Measurements from ENCODE around the gene SULT1E1. TPM values are rescaled to one million over a fixed set of nuclear protein-coding genes. Genes with fewer than 3 reads are reported as not detected.

SULT1E1 gene
- total RNA-seq, 1 donor from 2014 or later, result 1.4 TPM

- Mint-ChIP-seq H3K4me3 (ENCODE audit: unreplicated experiment) (no peak overlapping the region), H3K27me3 (ENCODE audit: low read depth) (no peaks in the 10 kb centered on the region), H3K27ac (ENCODE audit: unreplicated experiment) (no peak overlapping the region)
Observed at GRCh38 chr4:69836287-69836686, 23.7 kb downstream of the SULT1E1 start.

GRCh38 chr4:69835766-69836165, 24.2 kb downstream of the SULT1E1 start:
- H3K4me3 Mint-ChIP-seq (ENCODE audit: unreplicated experiment), result no peak overlapping the region
- H3K27me3 Mint-ChIP-seq (ENCODE audit: low read depth), result no peaks in the 10 kb centered on the region
- H3K27ac Mint-ChIP-seq (ENCODE audit: unreplicated experiment), result no peak overlapping the region
- no peaks in the 10 kb centered on the region for H3K9me3 Mint-ChIP-seq (ENCODE audit: low read depth)
- no peak for TF ChIP-seq CTCF (IDR thresholded peaks at IDR 0.05)
- H3K36me3 Mint-ChIP-seq (ENCODE audit: low read depth), result no peaks in the 10 kb centered on the region
- H3K4me1 Mint-ChIP-seq (ENCODE audit: low read depth), result no peaks in the 10 kb centered on the region
- DNase-seq (ENCODE audit: low spot score), result no peak

More at GRCh38 chr4:69836287-69836686, 23.7 kb downstream of the SULT1E1 start:
- H3K9me3 Mint-ChIP-seq (ENCODE audit: low read depth), result no peaks in the 10 kb centered on the region
- H3K4me1 Mint-ChIP-seq (ENCODE audit: low read depth), result no peaks in the 10 kb centered on the region
- no peaks in the 10 kb centered on the region for H3K36me3 Mint-ChIP-seq (ENCODE audit: low read depth)
- no peak for DNase-seq (ENCODE audit: low spot score)
- TF ChIP-seq CTCF (IDR thresholded peaks at IDR 0.05), result no peak

GRCh38 chr4:69833251-69833650, 26.7 kb downstream of the SULT1E1 start:
- TF ChIP-seq CTCF (IDR thresholded peaks at IDR 0.05), result no peak
- no peak for DNase-seq (ENCODE audit: low spot score)
- no peak overlapping the region for H3K4me3 Mint-ChIP-seq (ENCODE audit: unreplicated experiment)
- H3K9me3 Mint-ChIP-seq (ENCODE audit: low read depth), result no peaks in the 10 kb centered on the region
- H3K27ac Mint-ChIP-seq (ENCODE audit: unreplicated experiment), result no peak overlapping the region
- peaks cover 5% of the 10 kb centered on the region for H3K4me1 Mint-ChIP-seq (ENCODE audit: low read depth)
- H3K36me3 Mint-ChIP-seq (ENCODE audit: low read depth), result no peaks in the 10 kb centered on the region
- no peaks in the 10 kb centered on the region for H3K27me3 Mint-ChIP-seq (ENCODE audit: low read depth)

GRCh38 chr4:69832326-69833030, 27.5 kb downstream of the SULT1E1 start:
- Mint-ChIP-seq H3K36me3 (ENCODE audit: low read depth) (no peaks in the 10 kb centered on the region), H3K9me3 (ENCODE audit: low read depth) (no peaks in the 10 kb centered on the region), H3K4me1 (ENCODE audit: low read depth) (peaks cover 5% of the 10 kb centered on the region), H3K4me3 (ENCODE audit: unreplicated experiment) (no peak overlapping the region), H3K27me3 (ENCODE audit: low read depth) (no peaks in the 10 kb centered on the region), H3K27ac (ENCODE audit: unreplicated experiment) (no peak overlapping the region)
- no peak for TF ChIP-seq CTCF (IDR thresholded peaks at IDR 0.05)
- no peak for DNase-seq (ENCODE audit: low spot score)

- no peaks in the 10 kb centered on the region for H3K27me3 Mint-ChIP-seq (ENCODE audit: low read depth)
- no peak for TF ChIP-seq CTCF (IDR thresholded peaks at IDR 0.05)
- H3K4me1 Mint-ChIP-seq (ENCODE audit: low read depth), result peaks cover 5% of the 10 kb centered on the region
- no peak overlapping the region for H3K27ac Mint-ChIP-seq (ENCODE audit: unreplicated experiment)
- no peak for DNase-seq (ENCODE audit: low spot score)
- H3K9me3 Mint-ChIP-seq (ENCODE audit: low read depth), result no peaks in the 10 kb centered on the region
- no peak overlapping the region for H3K4me3 Mint-ChIP-seq (ENCODE audit: unreplicated experiment)
- H3K36me3 Mint-ChIP-seq (ENCODE audit: low read depth), result no peaks in the 10 kb centered on the region
Observed at GRCh38 chr4:69831646-69832325, 28.2 kb downstream of the SULT1E1 start.

Data from chondrocyte (in vitro differentiated cells).